Measurements from ENCODE around the gene ATG16L1. TPM values are rescaled to one million over a fixed set of nuclear protein-coding genes. Genes with fewer than 3 reads are reported as not detected.

ATG16L1 gene
- total RNA-seq (10 to 100 TPM; 81.1 to 89.4 TPM), polyA plus RNA-seq (10 to 100 TPM; 12.3 to 20.0 TPM)

DNA sequence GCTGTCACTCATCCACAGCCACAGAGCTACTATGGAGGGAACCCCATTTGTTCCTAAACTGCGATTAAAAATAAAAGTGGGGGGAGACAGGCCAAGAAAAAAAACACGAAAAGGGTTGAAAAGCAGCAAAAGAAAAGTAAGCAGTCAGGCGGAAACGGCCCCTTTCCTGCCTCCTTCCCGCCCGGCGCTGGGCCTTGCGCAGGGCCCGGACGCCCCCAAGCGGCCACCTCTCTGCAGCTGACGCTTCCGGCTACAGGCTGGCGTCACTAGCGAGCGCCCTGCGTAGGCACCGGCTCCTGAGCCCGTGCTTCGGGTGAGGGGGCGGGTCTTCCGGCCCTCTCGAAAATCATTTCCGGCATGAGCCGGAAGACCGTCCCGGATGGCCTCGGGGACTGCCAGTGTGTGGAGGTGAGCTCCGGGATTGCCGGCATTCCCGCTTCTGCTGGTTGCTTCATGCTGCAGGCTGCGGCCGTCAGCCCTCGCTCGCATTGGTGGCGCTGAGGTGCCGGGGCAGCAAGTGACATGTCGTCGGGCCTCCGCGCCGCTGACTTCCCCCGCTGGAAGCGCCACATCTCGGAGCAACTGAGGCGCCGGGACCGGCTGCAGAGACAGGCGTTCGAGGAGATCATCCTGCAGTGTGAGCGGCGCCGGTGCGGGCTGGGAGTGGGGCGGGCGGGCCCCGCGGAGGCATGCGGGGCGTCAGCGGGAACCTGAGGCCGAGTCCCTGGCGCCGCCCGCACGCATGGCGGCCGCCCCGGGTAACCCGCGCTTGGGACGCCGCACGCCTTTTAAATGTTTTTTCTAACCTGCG lies at the start of gene ATG16L1:
TSS of gene ATG16L1 (plus strand) at position 368 of the 811 bp plus-strand sequence. CDS start at position 523, 155 bp downstream.
- intact Hi-C loops (cut with micrococcal nuclease) = loop anchor here (1.0 to 5.0 kb wide), 7 partner anchors 17 to 645 kb away; partner anchors contain the start of gene INPP5D
- peak; percentile 93 to 96 (median 95) for DNase-seq
- no peaks in the 10 kb centered on the region for H3K27me3 Mint-ChIP-seq

GRCh38 chr2:233202531-233202944 lies 48.9 kb upstream of the ATG16L1 start:
- Histone ChIP-seq H3K27me3 (ENCODE audit: insufficient read depth, low read length) (no peaks in the 10 kb centered on the region), H3K27ac (ENCODE audit: low read depth, low read length) (no peak overlapping the region), H3K36me3 (ENCODE audit: insufficient read depth, low read length) (peaks cover 64% of the 10 kb centered on the region), H3K9me3 (ENCODE audit: control insufficient read depth in 1 of 2, low read length in 2 of 2) (no peaks in the 10 kb centered on the region), H3K4me3 (ENCODE audit: low read length in 2 of 2) (no peak overlapping the region), H3K4me1 (ENCODE audit: insufficient read depth, low read length) (no peaks in the 10 kb centered on the region)
- intact Hi-C loops (cut with micrococcal nuclease) = no loop called here
- Mint-ChIP-seq H3K4me3 (peak overlapping the region in 1 of 8 donors; percentile 20), H3K27ac (peak overlapping the region in 4 of 7 donors; percentile 21 to 64 (median 52)), H3K4me1 (peaks cover 1 to 5% (median 3%) of the 10 kb centered on the region in 4 donors), H3K27me3 (no peaks in the 10 kb centered on the region), H3K9me3 (peaks cover 0 to 7% (median 0%) of the 10 kb centered on the region in 8 donors), H3K36me3 (peaks cover 57 to 71% of the 10 kb centered on the region in 2 donors)
- DNase-seq = no peak
- POLR2A ChIA-PET (ENCODE audit: partially characterized antibody) = interaction anchor here (0.6 kb wide), 1 partner anchor 24 kb away, joined by 3 read pairs; no protein-coding TSS in a partner anchor
- CTCF ChIA-PET (ENCODE audit: partially characterized antibody) = no interaction called here

More for the DNA sequence above, at the start of gene ATG16L1:
- Histone ChIP-seq H3K27me3 (ENCODE audit: insufficient read depth, low read length) (no peaks in the 10 kb centered on the region), H3K36me3 (ENCODE audit: insufficient read depth, low read length) (peaks cover 22% of the 10 kb centered on the region), H3K27ac (ENCODE audit: low read depth, low read length) (peak within 1 kb of the TSS; percentile 89), H3K4me1 (ENCODE audit: insufficient read depth, low read length) (peaks cover 84% of the 10 kb centered on the region), H3K4me3 (ENCODE audit: low read length in 2 of 2) (peak within 1 kb of the TSS; percentile 96 to 98), H3K9me3 (ENCODE audit: control insufficient read depth in 1 of 2, low read length in 2 of 2) (no peaks in the 10 kb centered on the region)
- Mint-ChIP-seq H3K4me1 (peaks cover 57 to 83% (median 68%) of the 10 kb centered on the region in 4 donors), H3K36me3 (peaks cover 21 to 32% of the 10 kb centered on the region in 2 donors), H3K27ac (peak within 1 kb of the TSS; percentile 94 to 98 (median 98)), H3K9me3 (no peaks in the 10 kb centered on the region), H3K4me3 (peak within 1 kb of the TSS; percentile 90 to 94 (median 93))
- CTCF ChIA-PET (ENCODE audit: partially characterized antibody) = interaction anchor here (0.6 to 5.1 kb wide), 43 partner anchors 10 to 649 kb away, joined by 3 to 52 read pairs (median 4); partner anchors contain the start of gene INPP5D
- POLR2A ChIA-PET (ENCODE audit: partially characterized antibody) = interaction anchor here (0.8 to 7.1 kb wide), 19 partner anchors 10 to 412 kb away, joined by 3 to 162 read pairs (median 6); partner anchors contain the start of genes DGKD and INPP5D

GRCh38 chr2:233203060-233203459 lies 48.4 kb upstream of the ATG16L1 start:
- POLR2A ChIA-PET (ENCODE audit: partially characterized antibody) = interaction anchor here (0.6 kb wide), 1 partner anchor 25 kb away, joined by 3 read pairs; no protein-coding TSS in a partner anchor
- no peaks in the 10 kb centered on the region for H3K27me3 ChIP-seq (ENCODE audit: insufficient read depth, low read length)
- Mint-ChIP-seq H3K9me3 (peaks cover 0 to 9% (median 0%) of the 10 kb centered on the region in 8 donors), H3K4me1 (peaks cover 3 to 10% (median 6%) of the 10 kb centered on the region in 4 donors), H3K27me3 (no peaks in the 10 kb centered on the region), H3K4me3 (no peak overlapping the region), H3K27ac (peak overlapping the region in 4 of 7 donors; percentile 21 to 64 (median 50)), H3K36me3 (peaks cover 52 to 71% of the 10 kb centered on the region in 2 donors)
- DNase-seq = no peak
- H3K4me3 ChIP-seq (ENCODE audit: low read length in 2 of 2) = no peak overlapping the region
- no peak overlapping the region for H3K27ac ChIP-seq (ENCODE audit: low read depth, low read length)
- no peaks in the 10 kb centered on the region for H3K4me1 ChIP-seq (ENCODE audit: insufficient read depth, low read length)
- H3K9me3 ChIP-seq (ENCODE audit: control insufficient read depth in 1 of 2, low read length in 2 of 2) = no peaks in the 10 kb centered on the region
- CTCF ChIA-PET (ENCODE audit: partially characterized antibody) = no interaction called here
- intact Hi-C loops (cut with micrococcal nuclease) = no loop called here
- H3K36me3 ChIP-seq (ENCODE audit: insufficient read depth, low read length) = peaks cover 58% of the 10 kb centered on the region

GRCh38 chr2:233204286-233204936 lies 47.1 kb upstream of the ATG16L1 start:
- H3K27ac ChIP-seq (ENCODE audit: low read depth, low read length) = no peak overlapping the region
- Mint-ChIP-seq H3K4me1 (peaks cover 5 to 19% (median 11%) of the 10 kb centered on the region in 4 donors), H3K27ac (peak overlapping the region in 3 of 7 donors; percentile 44 to 80 (median 79)), H3K36me3 (peaks cover 48 to 71% of the 10 kb centered on the region in 2 donors), H3K27me3 (no peaks in the 10 kb centered on the region), H3K9me3 (peaks cover 0 to 9% (median 0%) of the 10 kb centered on the region in 8 donors), H3K4me3 (no peak overlapping the region)
- H3K9me3 ChIP-seq (ENCODE audit: control insufficient read depth in 1 of 2, low read length in 2 of 2) = no peaks in the 10 kb centered on the region
- intact Hi-C loops (cut with micrococcal nuclease) = no loop called here
- DNase-seq = no peak
- no peaks in the 10 kb centered on the region for H3K4me1 ChIP-seq (ENCODE audit: insufficient read depth, low read length)
- ChIA-PET POLR2A (ENCODE audit: partially characterized antibody) (no interaction called here), CTCF (ENCODE audit: partially characterized antibody) (no interaction called here)
- H3K36me3 ChIP-seq (ENCODE audit: insufficient read depth, low read length) = peaks cover 53% of the 10 kb centered on the region
- no peak overlapping the region for H3K4me3 ChIP-seq (ENCODE audit: low read length in 2 of 2)
- no peaks in the 10 kb centered on the region for H3K27me3 ChIP-seq (ENCODE audit: insufficient read depth, low read length)

DNA sequence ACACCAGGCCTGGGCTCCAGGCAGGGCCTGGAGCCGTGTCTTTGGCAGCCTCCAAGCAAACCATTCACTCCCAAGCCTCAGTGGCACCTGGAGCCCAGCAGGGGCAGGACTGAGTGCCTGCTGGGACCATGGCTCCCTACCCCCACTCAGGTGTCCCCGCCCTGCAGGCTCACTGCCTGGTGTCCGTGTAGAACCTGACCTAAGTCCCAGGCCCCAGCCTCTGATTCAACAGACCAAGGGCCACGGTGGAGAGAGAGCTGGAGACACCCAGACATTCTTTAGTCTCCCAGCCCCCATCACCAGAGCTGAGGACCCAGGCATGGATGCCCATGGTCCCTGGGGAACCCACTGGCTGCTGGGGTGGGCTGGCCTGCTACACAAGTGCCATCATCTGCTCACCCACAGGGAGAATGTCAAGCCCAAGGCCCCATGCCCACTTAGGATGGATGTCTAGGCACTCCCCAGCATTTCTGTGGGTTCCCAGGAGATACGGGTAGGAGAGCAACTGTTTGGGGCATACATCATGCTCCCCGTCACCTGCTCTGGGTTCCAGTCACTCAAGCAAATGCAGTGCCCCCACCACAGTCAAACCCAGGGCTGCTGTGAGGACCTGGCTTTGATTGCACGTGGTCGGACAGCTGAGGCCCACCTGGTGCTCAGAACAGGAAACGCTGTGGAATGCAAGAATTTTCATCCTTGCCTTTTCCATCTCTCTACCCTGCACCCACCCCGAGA lies 42.9 kb upstream of the ATG16L1 start:
- ChIA-PET POLR2A (ENCODE audit: partially characterized antibody) (no interaction called here), CTCF (ENCODE audit: partially characterized antibody) (interaction anchor here (1.0 kb wide), 1 partner anchor 43 kb away, joined by 3 read pairs; the partner anchor contains the start of gene ATG16L1)
- Mint-ChIP-seq H3K27me3 (no peaks in the 10 kb centered on the region), H3K9me3 (peaks cover 0 to 3% (median 0%) of the 10 kb centered on the region in 8 donors), H3K27ac (peak overlapping the region in 4 of 7 donors; percentile 41 to 76 (median 50)), H3K4me3 (peak overlapping the region in 1 of 8 donors; percentile 49), H3K36me3 (peaks cover 17 to 57% of the 10 kb centered on the region in 2 donors), H3K4me1 (peaks cover 5 to 27% (median 13%) of the 10 kb centered on the region in 4 donors)
- H3K4me3 ChIP-seq (ENCODE audit: low read length in 2 of 2) = no peak overlapping the region
- H3K4me1 ChIP-seq (ENCODE audit: insufficient read depth, low read length) = no peaks in the 10 kb centered on the region
- H3K27ac ChIP-seq (ENCODE audit: low read depth, low read length) = no peak overlapping the region
- DNase-seq = no peak
- intact Hi-C loops (cut with micrococcal nuclease) = no loop called here
- peaks cover 17% of the 10 kb centered on the region for H3K36me3 ChIP-seq (ENCODE audit: insufficient read depth, low read length)
- H3K9me3 ChIP-seq (ENCODE audit: control insufficient read depth in 1 of 2, low read length in 2 of 2) = no peaks in the 10 kb centered on the region
- H3K27me3 ChIP-seq (ENCODE audit: insufficient read depth, low read length) = no peaks in the 10 kb centered on the region

- ChIA-PET CTCF (ENCODE audit: partially characterized antibody) (interaction anchor here (1.0 kb wide), 1 partner anchor 42 kb away, joined by 3 read pairs; the partner anchor contains the start of gene ATG16L1), POLR2A (ENCODE audit: partially characterized antibody) (no interaction called here)
- H3K4me1 ChIP-seq (ENCODE audit: insufficient read depth, low read length) = no peaks in the 10 kb centered on the region
- peaks cover 11 to 53% of the 10 kb centered on the region in 2 donors for H3K36me3 Mint-ChIP-seq
- H3K36me3 ChIP-seq (ENCODE audit: insufficient read depth, low read length) = peaks cover 12% of the 10 kb centered on the region
- H3K27me3 Mint-ChIP-seq = no peaks in the 10 kb centered on the region
- peak overlapping the region in 1 of 8 donors; percentile 49 for H3K4me3 Mint-ChIP-seq
- intact Hi-C loops (cut with micrococcal nuclease) = no loop called here
- H3K27ac Mint-ChIP-seq = peak overlapping the region in 6 of 7 donors; percentile 42 to 83 (median 68)
- peaks cover 0 to 2% (median 0%) of the 10 kb centered on the region in 8 donors for H3K9me3 Mint-ChIP-seq
- no peak for DNase-seq
- H3K4me1 Mint-ChIP-seq = peaks cover 5 to 27% (median 12%) of the 10 kb centered on the region in 4 donors
- no peaks in the 10 kb centered on the region for H3K27me3 ChIP-seq (ENCODE audit: insufficient read depth, low read length)
- no peak overlapping the region for H3K27ac ChIP-seq (ENCODE audit: low read depth, low read length)
- no peak overlapping the region for H3K4me3 ChIP-seq (ENCODE audit: low read length in 2 of 2)
- H3K9me3 ChIP-seq (ENCODE audit: control insufficient read depth in 1 of 2, low read length in 2 of 2) = no peaks in the 10 kb centered on the region
These were observed 42.3 kb upstream of the ATG16L1 start for GRCh38 chr2:233209117-233209532.
